HG03378 (cell line): ENCODE data around the gene SAV1.
"Not testable (repeated sequence)": the region's sequence is repeated elsewhere in the genome, so short reads cannot be mapped to it uniquely, and the experiment has no call there.

Source experiments
- ATAC-seq: cut with Tn5 transposase; IDR thresholded peaks from one replicate; pipeline ENCODE4 v1.9.1; 2021; ENCODE audit warnings: mild to moderate bottlenecking, moderate library complexity; ENCODE audit not compliant: unreplicated experiment

Gene SAV1

GRCh38 chr14:50667996-50668825, at the start of gene SAV1:
SAV1 (minus strand) TSS chr14:50668306; CDS start chr14:50667967, 339 bp downstream.
- ATAC-seq: peak; percentile 39

- no peak for ATAC-seq
Observed at GRCh38 chr14:50717811-50718210, 49.7 kb upstream of the SAV1 start.

- peak; percentile 48 for ATAC-seq
Observed at GRCh38 chr14:50714450-50715073, 46.5 kb upstream of the SAV1 start.

- no peak for ATAC-seq
Observed at GRCh38 chr14:50711043-50711442, 42.9 kb upstream of the SAV1 start.

GRCh38 chr14:50705026-50705593, 37.0 kb upstream of the SAV1 start:
- no peak for ATAC-seq

GRCh38 chr14:50704454-50705010, 36.4 kb upstream of the SAV1 start:
- no peak for ATAC-seq

GRCh38 chr14:50697659-50698290, 29.7 kb upstream of the SAV1 start:
- no peak for ATAC-seq

GRCh38 chr14:50694260-50694659, 26.2 kb upstream of the SAV1 start:
- not testable (repeated sequence) for ATAC-seq

GRCh38 chr14:50688875-50689274, 20.8 kb upstream of the SAV1 start:
- ATAC-seq: no peak

GRCh38 chr14:50679674-50680073, 11.6 kb upstream of the SAV1 start:
- ATAC-seq: no peak

- ATAC-seq: no peak
Observed at GRCh38 chr14:50678163-50678562, 10.1 kb upstream of the SAV1 start.

GRCh38 chr14:50677527-50678063, 9.5 kb upstream of the SAV1 start:
- ATAC-seq: peak; percentile 61

- peak; percentile 24 for ATAC-seq
Observed at GRCh38 chr14:50676814-50677516, 8.9 kb upstream of the SAV1 start.

GRCh38 chr14:50675597-50675996, 7.5 kb upstream of the SAV1 start:
- ATAC-seq: no peak

- ATAC-seq: no peak
Observed at GRCh38 chr14:50670866-50671256, 2.8 kb upstream of the SAV1 start.

- no peak for ATAC-seq
Observed at GRCh38 chr14:50670196-50670865, 2.2 kb upstream of the SAV1 start.

GRCh38 chr14:50669441-50669986, 1.4 kb upstream of the SAV1 start:
- ATAC-seq: no peak

GRCh38 chr14:50668826-50669143, 679 bp upstream of the SAV1 start:
- no peak for ATAC-seq

- ATAC-seq: peak; percentile 27
Observed at GRCh38 chr14:50667684-50667995, 466 bp downstream of the SAV1 start.
